GM23338 (cell line): Measurements from ENCODE around the gene LIX1. TPM values are rescaled to one million over a fixed set of nuclear protein-coding genes. Genes with fewer than 3 reads are reported as not detected.

ENCODE experiments used
- ATAC-seq: fragments of 200-7000 bp; cut with Tn5 transposase; 3 replicates; pipeline ENCODE4 v1.9.1; 2020
- DNase-seq: peaks from one replicate; pipeline ENCODE4 v3.0.0-alpha.2; 2015; ENCODE audit warnings: low spot score
- H2AFZ ChIP-seq: fragments of 200-600 bp; sonication (generic); 2 replicates; pipeline ENCODE4 v1.8.0; 2016; ENCODE audit warnings: antibody characterized with exemption, mild to moderate bottlenecking, moderate library complexity
- H3F3A ChIP-seq: fragments of 200-600 bp; sonication (generic); replicated peaks from 2 replicates; pipeline ENCODE4 v1.8.0; 2017; ENCODE audit warnings: antibody characterized with exemption, mixed run types, low read depth
- H3K27ac ChIP-seq: fragments of 200-600 bp; sonication (generic); 2 replicates; pipeline ENCODE4 v1.6.1; 2016; ENCODE audit warnings: low read depth
- H3K27me3 ChIP-seq: fragments of 200-600 bp; sonication (generic); 2 replicates; pipeline ENCODE4 v1.8.0; 2016; ENCODE audit warnings: mild to moderate bottlenecking, mixed run types, moderate library complexity; ENCODE audit not compliant: insufficient read depth
- H3K36me3 ChIP-seq: fragments of 200-600 bp; sonication (generic); 2 replicates; pipeline ENCODE4 v1.8.0; 2016; ENCODE audit warnings: mild to moderate bottlenecking; ENCODE audit not compliant: insufficient read depth
- H3K4me1 ChIP-seq: fragments of 200-600 bp; sonication (generic); 2 replicates; pipeline ENCODE4 v1.8.0; 2016; ENCODE audit warnings: mild to moderate bottlenecking, moderate library complexity; ENCODE audit not compliant: insufficient read depth
- H3K4me2 ChIP-seq: fragments of 200-600 bp; sonication (generic); 2 replicates; pipeline ENCODE4 v1.7.1; 2017; ENCODE audit warnings: mixed run types
- H3K4me3 ChIP-seq: fragments of 200-600 bp; sonication (generic); 2 replicates; pipeline ENCODE4 v1.6.1; 2016; ENCODE audit warnings: mixed run types
- H3K79me2 ChIP-seq: fragments of 200-600 bp; sonication (generic); replicated peaks from 2 replicates; pipeline ENCODE4 v1.8.0; 2017; ENCODE audit warnings: mild to moderate bottlenecking; ENCODE audit not compliant: insufficient read depth
- H3K9me2 ChIP-seq: fragments of 200-600 bp; sonication (generic); 2 replicates; pipeline ENCODE4 v1.8.0; 2017; ENCODE audit not compliant: insufficient read depth
- H4K20me1 ChIP-seq: fragments of 200-600 bp; sonication (generic); replicated peaks from 2 replicates; pipeline ENCODE4 v1.8.0; 2017; ENCODE audit warnings: mild to moderate bottlenecking; ENCODE audit not compliant: insufficient read depth
- H3K27ac Mint-ChIP-seq: 2 replicates; pipeline ENCODE4 v1.8.0; 2020; ENCODE audit warnings: inconsistent platforms, mild to moderate bottlenecking, moderate library complexity, mixed read lengths
- H3K27me3 Mint-ChIP-seq: 3 replicates; pipeline ENCODE4 v1.8.0; 2022; ENCODE audit warnings: low read depth, mild to moderate bottlenecking, moderate library complexity, mixed read lengths, inconsistent platforms; ENCODE audit not compliant: insufficient read depth, poor library complexity
- H3K36me3 Mint-ChIP-seq: 3 replicates; pipeline ENCODE4 v1.8.0; 2021; ENCODE audit warnings: low read depth, mild to moderate bottlenecking, inconsistent platforms, moderate library complexity, mixed read lengths
- H3K4me1 Mint-ChIP-seq: 3 replicates; pipeline ENCODE4 v1.8.0; 2020; ENCODE audit warnings: mild to moderate bottlenecking, inconsistent platforms, mixed read lengths
- H3K4me3 Mint-ChIP-seq: 3 replicates; pipeline ENCODE4 v1.8.0; 2021; ENCODE audit warnings: moderate library complexity, mild to moderate bottlenecking, inconsistent platforms, mixed read lengths
- H3K9me3 Mint-ChIP-seq: 3 replicates; pipeline ENCODE4 v1.8.0; 2020; ENCODE audit warnings: moderate library complexity, mild to moderate bottlenecking, inconsistent platforms, mixed read lengths
- CTCF ChIP-seq, 2 experiments: fragments of 200-600 bp in 1 of 2; sonication (generic) in 1 of 2; conservative IDR thresholded peaks; 2 replicates each; pipeline versions ENCODE4 v1.5.1 to v1.6.1; 2016 to 2017; ENCODE audit warnings: antibody characterized with exemption in 2 of 2, low read depth in 2 of 2, mild to moderate bottlenecking in 2 of 2, moderate library complexity in 1 of 2
- ETS1 ChIP-seq: IDR thresholded peaks from 2 replicates; pipeline ENCODE4 v1.6.1; 2016; ENCODE audit warnings: antibody characterized with exemption
- EZH2 ChIP-seq: fragments of 200-600 bp; sonication (generic); IDR thresholded peaks from one replicate; pipeline ENCODE4 v1.8.0; 2017; ENCODE audit warnings: antibody characterized with exemption, mild to moderate bottlenecking, low read depth; ENCODE audit not compliant: unreplicated experiment
- EZH2phosphoT487 ChIP-seq: fragments of 200-600 bp; sonication (generic); IDR thresholded peaks from one replicate; pipeline ENCODE4 v1.8.1; 2018; ENCODE audit warnings: antibody characterized with exemption; ENCODE audit not compliant: unreplicated experiment
- POLR2AphosphoS5 ChIP-seq: IDR thresholded peaks from 2 replicates; pipeline ENCODE4 v1.6.1; 2016; ENCODE audit warnings: antibody characterized with exemption, low read depth
- REST ChIP-seq: IDR thresholded peaks from one replicate; pipeline ENCODE4 v1.6.1; 2018; ENCODE audit warnings: antibody characterized with exemption; ENCODE audit not compliant: unreplicated experiment
- STAT1 ChIP-seq: IDR thresholded peaks from one replicate; pipeline ENCODE4 v1.6.1; 2016; ENCODE audit warnings: antibody characterized with exemption; ENCODE audit not compliant: unreplicated experiment
- ZNF462 ChIP-seq: fragments of 250-450 bp; sonication (Bioruptor Pico); IDR thresholded peaks from 2 replicates; pipeline ENCODE4 v1.5.0; 2020; ENCODE audit warnings: mild to moderate bottlenecking, moderate library complexity
- polyA plus RNA-seq: library from polyadenylated mRNA; unstranded; fragments of >200 nt; fragmentation: Nextera tagmentation; extraction: Ambion mirVana; gene quantifications from 2 replicates; pipeline ENCODE4 v1.2.1, GENCODE V29; 2016
- total RNA-seq: library from RNA; depleted of rRNA; stranded (reverse); fragments of >200 nt; shearing (Covaris generic); gene quantifications from 2 replicates; pipeline ENCODE4 v1.2.3, GENCODE V29; 2014

LIX1 gene
- total and polyA plus RNA-seq, 2 experiments from 2014 or later: 0.13 TPM; not detected in 1

GRCh38 chr5:97157689-97158088 is 15.3 kb upstream of the LIX1 start (continued):
- TF ChIP-seq CTCF (conservative IDR thresholded peaks at IDR 0.05; ENCODE audit: low read depth in 2 of 2) (no peak), EZH2 (no peak), REST (no peak), ETS1 (no peak), EZH2phosphoT487 (no peak)

GRCh38 chr5:97151370-97151769 is 9.0 kb upstream of the LIX1 start:
- Histone ChIP-seq H3K4me3 (no peak overlapping the region), H3K27me3 (no peaks in the 10 kb centered on the region), H3K9me2 (no peaks in the 10 kb centered on the region), H3F3A (no peaks in the 10 kb centered on the region), H3K36me3 (no peaks in the 10 kb centered on the region), H2AFZ (no peak overlapping the region), H3K27ac (no peak overlapping the region), H3K79me2 (no peaks in the 10 kb centered on the region), H4K20me1 (no peaks in the 10 kb centered on the region), H3K4me1 (0 out of 2 replicates have a peak, but pooled peaks cover 3% of the 10 kb centered on the region), H3K4me2 (no peak overlapping the region)
- Mint-ChIP-seq H3K27me3 (peaks cover under 1% of the 10 kb centered on the region), H3K9me3 (no peaks in the 10 kb centered on the region), H3K36me3 (no peaks in the 10 kb centered on the region), H3K4me1 (peaks cover 5% of the 10 kb centered on the region; the same call in 2 of the 3 replicates), H3K27ac (no peak overlapping the region), H3K4me3 (no peak overlapping the region)
- DNase-seq (no peak), ATAC-seq (no peak)
- TF ChIP-seq REST (no peak), EZH2 (no peak), ZNF462 (no peak), POLR2AphosphoS5 (no peak), STAT1 (no peak)
